SH-SY5Y (cell line): Measurements from ENCODE around the gene RHOG.

ENCODE experiments used
- GATA2 ChIP-seq: IDR thresholded peaks from 2 replicates; pipeline ENCODE4 v1.6.1; 2011; ENCODE audit warnings: mild to moderate bottlenecking, low read depth, low read length
- GATA3 ChIP-seq: IDR thresholded peaks from 2 replicates; pipeline ENCODE4 v1.6.1; 2011; ENCODE audit warnings: low read depth, mild to moderate bottlenecking, low read length, moderate library complexity

DNA sequence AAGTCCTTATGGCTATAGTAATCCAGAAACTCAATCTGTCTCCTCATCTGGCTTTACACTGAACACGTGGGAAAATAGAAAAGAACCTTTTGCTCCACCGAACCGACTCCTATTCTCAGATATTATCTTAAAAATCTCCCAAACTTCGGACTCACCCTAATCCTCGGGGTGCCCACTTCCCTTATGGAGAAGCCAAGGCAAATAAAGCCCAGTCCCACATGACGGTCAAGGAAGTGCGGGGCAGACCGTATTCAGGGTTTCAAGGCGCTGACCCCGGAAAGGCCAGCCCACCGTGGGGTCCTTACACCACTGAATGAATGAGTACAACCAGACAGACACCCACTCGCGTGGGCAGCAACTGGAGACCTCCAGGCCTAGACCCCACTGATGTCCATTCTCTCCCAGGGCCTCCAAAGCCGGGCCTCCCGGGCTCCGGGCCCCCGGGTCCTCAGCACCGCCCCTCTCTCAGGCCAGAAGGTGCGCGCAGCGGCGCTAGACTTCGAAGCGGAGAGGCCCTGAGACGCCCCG lies 43.9 kb downstream of the RHOG start:
- TF ChIP-seq GATA2 (no peak), GATA3 (no peak)
